HG03196 (cell line): ENCODE measurements around the gene ALK.

Experiments
- ATAC-seq: cut with Tn5 transposase; IDR thresholded peaks from one replicate; pipeline ENCODE4 v1.9.1; 2021; ENCODE audit not compliant: unreplicated experiment

The ALK gene

GRCh38 chr2:29583548-29584156 is 337.7 kb downstream of the ALK start:
- no peak for ATAC-seq

- ATAC-seq: no peak
Measured at GRCh38 chr2:29583104-29583503, 338.3 kb downstream of the ALK start.

GRCh38 chr2:29582062-29582461 is 339.3 kb downstream of the ALK start:
- no peak for ATAC-seq

- ATAC-seq: no peak
Measured at GRCh38 chr2:29580223-29580622, 341.2 kb downstream of the ALK start.

GRCh38 chr2:29579495-29580169 is 341.8 kb downstream of the ALK start:
- ATAC-seq: no peak

- no peak for ATAC-seq
Measured at GRCh38 chr2:29578084-29578598, 343.2 kb downstream of the ALK start.

- no peak for ATAC-seq
Measured at GRCh38 chr2:29576231-29576630, 345.2 kb downstream of the ALK start.

- ATAC-seq: no peak
Measured at GRCh38 chr2:29575370-29575890, 346.0 kb downstream of the ALK start.

- no peak for ATAC-seq
Measured at GRCh38 chr2:29573612-29574011, 347.8 kb downstream of the ALK start.

GRCh38 chr2:29573147-29573546 is 348.2 kb downstream of the ALK start:
- no peak for ATAC-seq

- ATAC-seq: no peak
Measured at GRCh38 chr2:29570539-29570938, 350.8 kb downstream of the ALK start.

- no peak for ATAC-seq
Measured at GRCh38 chr2:29567906-29568520, 353.4 kb downstream of the ALK start.

GRCh38 chr2:29563697-29564096 is 357.7 kb downstream of the ALK start:
- no peak for ATAC-seq

GRCh38 chr2:29562896-29563295 is 358.5 kb downstream of the ALK start:
- no peak for ATAC-seq

- no peak for ATAC-seq
Measured at GRCh38 chr2:29562319-29562718, 359.1 kb downstream of the ALK start.

GRCh38 chr2:29561628-29562027 is 359.8 kb downstream of the ALK start:
- ATAC-seq: no peak

GRCh38 chr2:29561181-29561580 is 360.2 kb downstream of the ALK start:
- ATAC-seq: no peak

GRCh38 chr2:29560566-29560965 is 360.8 kb downstream of the ALK start:
- no peak for ATAC-seq

- ATAC-seq: no peak
Measured at GRCh38 chr2:29560030-29560429, 361.4 kb downstream of the ALK start.

- no peak for ATAC-seq
Measured at GRCh38 chr2:29559578-29559977, 361.8 kb downstream of the ALK start.

- no peak for ATAC-seq
Measured at GRCh38 chr2:29558097-29558496, 363.3 kb downstream of the ALK start.

GRCh38 chr2:29557268-29557667 is 364.1 kb downstream of the ALK start:
- no peak for ATAC-seq
